ENCODE measurements around the gene ITGB4. TPM values are rescaled to one million over a fixed set of nuclear protein-coding genes. Genes with fewer than 3 reads are reported as not detected.
A peak's percentile ranks its signal among the peaks of the same experiment; 100 is the strongest.

ITGB4 gene
- polyA plus RNA-seq, 3 donors = 0.09 to 0.82 TPM; not detected in 1

DNA sequence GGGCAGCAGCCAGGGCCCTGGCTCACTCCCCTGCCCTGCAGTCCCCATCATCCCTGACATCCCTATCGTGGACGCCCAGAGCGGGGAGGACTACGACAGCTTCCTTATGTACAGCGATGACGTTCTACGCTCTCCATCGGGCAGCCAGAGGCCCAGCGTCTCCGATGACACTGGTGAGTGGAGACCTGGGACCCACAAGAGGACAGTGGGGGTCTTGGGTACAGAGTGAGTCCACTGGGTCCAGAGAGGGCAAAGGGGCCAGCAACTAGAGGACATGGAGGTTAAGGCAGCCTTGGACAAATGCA lies 31.1 kb downstream of the ITGB4 start:
- no peaks in the 10 kb centered on the region for H3K79me2 ChIP-seq (ENCODE audit: insufficient read depth, low read length)
- H3K4me2 ChIP-seq (replicated peaks; ENCODE audit: extremely low read depth, low read length, poor library complexity, severe bottlenecking) = no peak overlapping the region
- Mint-ChIP-seq H3K27me3 (ENCODE audit: low read depth in 3 of 3) (peaks cover 7 to 16% (median 7%) of the 10 kb centered on the region in 3 donors), H3K4me3 (no peak overlapping the region), H3K36me3 (no peaks in the 10 kb centered on the region), H3K9me3 (peaks cover 0 to 4% (median 0%) of the 10 kb centered on the region in 7 donors), H3K27ac (no peak overlapping the region), H3K4me1 (peaks cover 38% of the 10 kb centered on the region)
- H3K4me1 ChIP-seq (ENCODE audit: control insufficient read depth in 1 of 2, insufficient read depth in 2 of 2, low read length in 2 of 2) = peaks cover 29 to 43% of the 10 kb centered on the region in 2 donors
- peaks cover 0 to 4% of the 10 kb centered on the region in 2 donors for H3K27me3 ChIP-seq (ENCODE audit: control insufficient read depth in 2 of 2, insufficient read depth in 2 of 2, low read length in 2 of 2)
- no peaks in the 10 kb centered on the region for H3K9me3 ChIP-seq (replicated peaks in 1 of 2; ENCODE audit: control insufficient read depth in 1 of 2, insufficient read depth in 1 of 2, low read length in 2 of 2)
- H3K9ac ChIP-seq (ENCODE audit: insufficient read depth, low read length, poor library complexity, severe bottlenecking) = no peak overlapping the region
- peak in 1 of 3 donors; percentile 8 for DNase-seq
- H3K4me3 ChIP-seq (replicated peaks in 1 of 3; ENCODE audit: low read depth in 2 of 3, low read length in 3 of 3) = no peak overlapping the region
- WGBS (ENCODE audit: insufficient coverage) = 98% methylated on average over 6 of the region's 10 CpGs
- intact Hi-C loops (cut with micrococcal nuclease) = no loop called here
- H2AFZ ChIP-seq (ENCODE audit: insufficient read depth, low read depth, low read length, poor library complexity, severe bottlenecking) = no peak overlapping the region
- no peaks in the 10 kb centered on the region for H4K20me1 ChIP-seq (ENCODE audit: insufficient read depth, low read length)
- H3K27ac ChIP-seq (ENCODE audit: low read depth in 1 of 2, low read length in 2 of 2) = no peak overlapping the region
- peaks cover 0 to under 1% of the 10 kb centered on the region in 2 donors for H3K36me3 ChIP-seq (replicated peaks in 1 of 2; ENCODE audit: control insufficient read depth in 1 of 2, insufficient read depth in 2 of 2, low read length in 2 of 2)
- TF ChIP-seq, protein P1, sequence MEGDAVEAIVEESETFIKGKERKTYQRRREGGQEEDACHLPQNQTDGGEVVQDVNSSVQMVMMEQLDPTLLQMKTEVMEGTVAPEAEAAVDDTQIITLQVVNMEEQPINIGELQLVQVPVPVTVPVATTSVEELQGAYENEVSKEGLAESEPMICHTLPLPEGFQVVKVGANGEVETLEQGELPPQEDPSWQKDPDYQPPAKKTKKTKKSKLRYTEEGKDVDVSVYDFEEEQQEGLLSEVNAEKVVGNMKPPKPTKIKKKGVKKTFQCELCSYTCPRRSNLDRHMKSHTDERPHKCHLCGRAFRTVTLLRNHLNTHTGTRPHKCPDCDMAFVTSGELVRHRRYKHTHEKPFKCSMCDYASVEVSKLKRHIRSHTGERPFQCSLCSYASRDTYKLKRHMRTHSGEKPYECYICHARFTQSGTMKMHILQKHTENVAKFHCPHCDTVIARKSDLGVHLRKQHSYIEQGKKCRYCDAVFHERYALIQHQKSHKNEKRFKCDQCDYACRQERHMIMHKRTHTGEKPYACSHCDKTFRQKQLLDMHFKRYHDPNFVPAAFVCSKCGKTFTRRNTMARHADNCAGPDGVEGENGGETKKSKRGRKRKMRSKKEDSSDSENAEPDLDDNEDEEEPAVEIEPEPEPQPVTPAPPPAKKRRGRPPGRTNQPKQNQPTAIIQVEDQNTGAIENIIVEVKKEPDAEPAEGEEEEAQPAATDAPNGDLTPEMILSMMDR (IDR thresholded peaks at IDR 0.05) = no peak

DNA sequence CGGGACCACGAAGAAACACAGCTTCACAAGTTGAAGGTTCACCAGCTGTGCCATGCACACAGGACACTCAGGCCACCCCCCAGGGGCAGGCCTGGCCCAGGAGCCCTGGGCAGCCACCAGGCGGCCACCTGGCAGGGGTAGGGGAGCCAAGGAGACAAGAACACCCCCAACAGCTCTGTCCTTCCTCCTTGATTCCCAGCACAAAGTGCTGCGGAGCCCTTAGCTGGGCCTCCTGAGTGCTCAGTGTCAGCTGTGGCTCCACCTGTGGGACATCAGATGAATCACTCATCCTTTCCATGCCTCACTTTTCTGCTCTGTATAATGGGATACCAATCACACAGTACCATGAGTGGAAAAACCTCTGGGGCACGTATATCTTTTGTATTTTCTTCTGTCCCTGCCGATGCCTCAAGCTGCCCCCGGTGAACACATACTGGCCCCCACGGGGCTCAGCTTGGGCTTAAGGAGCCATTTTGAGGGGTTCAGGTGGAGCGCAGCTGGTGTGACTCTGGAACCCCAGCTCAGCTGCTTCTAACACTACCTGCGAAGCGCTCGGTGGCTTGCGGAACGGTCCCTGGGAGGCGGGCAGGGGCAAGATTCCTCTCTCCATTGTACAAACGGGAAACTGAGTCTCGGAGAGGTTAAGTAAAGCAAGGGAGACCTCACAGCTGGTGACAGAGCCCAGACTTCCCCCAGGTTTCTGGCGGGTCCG lies 31.7 kb downstream of the ITGB4 start:
- H3K4me2 ChIP-seq (replicated peaks; ENCODE audit: extremely low read depth, low read length, poor library complexity, severe bottlenecking) = peak overlapping the region; percentile 81
- 71% methylated on average over 18 of the region's 19 CpGs for WGBS (ENCODE audit: insufficient coverage)
- no peak overlapping the region for H3K27ac Mint-ChIP-seq

More for the DNA sequence above, 31.7 kb downstream of the ITGB4 start:
- H3K27me3 Mint-ChIP-seq (ENCODE audit: low read depth in 3 of 3) = peaks cover 7 to 18% (median 7%) of the 10 kb centered on the region in 3 donors
- Histone ChIP-seq H3K27ac (ENCODE audit: low read depth in 1 of 2, low read length in 2 of 2) (no peak overlapping the region), H3K27me3 (ENCODE audit: control insufficient read depth in 2 of 2, insufficient read depth in 2 of 2, low read length in 2 of 2) (peaks cover 0 to 4% of the 10 kb centered on the region in 2 donors), H3K4me3 (replicated peaks in 1 of 3; ENCODE audit: low read depth in 2 of 3, low read length in 3 of 3) (peak overlapping the region in 1 of 3 experiments; percentile 71), H4K20me1 (ENCODE audit: insufficient read depth, low read length) (no peaks in the 10 kb centered on the region), H3K36me3 (replicated peaks in 1 of 2; ENCODE audit: control insufficient read depth in 1 of 2, insufficient read depth in 2 of 2, low read length in 2 of 2) (peaks cover 3 to 7% of the 10 kb centered on the region in 2 donors), H3K9ac (ENCODE audit: insufficient read depth, low read length, poor library complexity, severe bottlenecking) (peak overlapping the region; percentile 54), H2AFZ (ENCODE audit: insufficient read depth, low read depth, low read length, poor library complexity, severe bottlenecking) (peak overlapping the region; percentile 89), H3K4me1 (ENCODE audit: control insufficient read depth in 1 of 2, insufficient read depth in 2 of 2, low read length in 2 of 2) (peaks cover 26 to 38% of the 10 kb centered on the region in 2 donors), H3K9me3 (replicated peaks in 1 of 2; ENCODE audit: control insufficient read depth in 1 of 2, insufficient read depth in 1 of 2, low read length in 2 of 2) (no peaks in the 10 kb centered on the region), H3K79me2 (ENCODE audit: insufficient read depth, low read length) (no peaks in the 10 kb centered on the region)
- H3K36me3 Mint-ChIP-seq = peaks cover 0 to 4% of the 10 kb centered on the region in 2 donors
- peaks cover 0 to 4% (median 0%) of the 10 kb centered on the region in 7 donors for H3K9me3 Mint-ChIP-seq
- peaks cover 32% of the 10 kb centered on the region for H3K4me1 Mint-ChIP-seq
- DNase-seq = no peak
- peak overlapping the region; percentile 45 to 69 for H3K4me3 Mint-ChIP-seq
- intact Hi-C loops (cut with micrococcal nuclease) = no loop called here
- TF ChIP-seq, protein P1 (IDR thresholded peaks at IDR 0.05) = no peak

Measured in CD14-positive monocyte (primary cell).